Measurements from ENCODE around the gene PPP1R12B.

GRCh38 chr1:202376247-202376646 lies 27.7 kb downstream of the PPP1R12B start:
- no peak for TF ChIP-seq CTCF (IDR thresholded peaks at IDR 0.05; ENCODE audit: low read depth, low read length, poor library complexity, severe bottlenecking)
- no peak for TF ChIP-seq EZH2phosphoT487 (IDR thresholded peaks at IDR 0.05; ENCODE audit: borderline replicate concordance, low read length)
